GM13977 (cell line): ENCODE data around the gene UPK2.
"Not testable (repeated sequence)": the region's sequence is repeated elsewhere in the genome, so short reads cannot be mapped to it uniquely, and the experiment has no call there.

ENCODE experiments used
- DNase-seq: peaks from one replicate; pipeline ENCODE4 v3.0.0; 2012; ENCODE audit warnings: low spot score
- in situ Hi-C: fragments of 300-500 bp; cut with MboI; formaldehyde crosslinking; loops from one replicate; pipeline ENCODE4 v1.12.0; 2022; ENCODE audit warnings: low sequenced_read_pairs, low pct_unique_long_range_greater_than_20kb, mixed read lengths, inconsistent platforms; ENCODE audit not compliant: unreplicated experiment
- TF ChIP-seq, protein P1 (sequence below): IDR thresholded peaks from 2 replicates; pipeline ENCODE4 v1.5.1; 2012; ENCODE audit warnings: mild to moderate bottlenecking, control low read depth; ENCODE audit not compliant: insufficient read depth; ENCODE audit errors: extremely low read depth, missing control alignments

The UPK2 gene

DNA sequence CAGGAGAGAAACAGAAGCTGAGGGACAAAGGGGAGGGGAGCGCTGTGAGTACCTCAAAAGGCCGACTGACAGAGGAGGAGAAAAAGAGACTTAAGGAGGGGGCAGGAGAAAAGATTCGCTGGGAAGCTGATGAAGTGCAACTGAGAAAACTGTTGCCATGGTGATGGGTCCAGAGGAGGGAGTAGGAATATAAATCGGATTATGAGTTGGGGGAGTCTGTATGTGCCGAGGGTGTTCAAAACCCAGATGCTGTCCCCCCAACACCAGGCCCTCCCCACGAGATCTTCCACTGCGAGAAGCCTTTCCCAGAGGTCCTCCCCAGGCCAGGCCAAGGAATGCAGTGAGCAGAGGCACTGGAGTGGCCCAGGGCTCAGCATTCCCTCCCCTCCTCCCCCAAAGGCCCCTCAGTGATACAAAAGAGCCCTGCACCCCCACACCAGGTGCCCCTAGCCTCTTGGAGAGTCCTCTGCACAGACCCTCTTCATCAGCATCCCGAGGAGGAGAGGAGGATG, 16.6 kb upstream of the UPK2 start:
- DNase-seq, result no peak
- in situ Hi-C loops, result loop anchor here (25.0 kb wide), 1 partner anchor 252 kb away; the partner anchor contains the start of gene TREH
- TF ChIP-seq, protein P1, sequence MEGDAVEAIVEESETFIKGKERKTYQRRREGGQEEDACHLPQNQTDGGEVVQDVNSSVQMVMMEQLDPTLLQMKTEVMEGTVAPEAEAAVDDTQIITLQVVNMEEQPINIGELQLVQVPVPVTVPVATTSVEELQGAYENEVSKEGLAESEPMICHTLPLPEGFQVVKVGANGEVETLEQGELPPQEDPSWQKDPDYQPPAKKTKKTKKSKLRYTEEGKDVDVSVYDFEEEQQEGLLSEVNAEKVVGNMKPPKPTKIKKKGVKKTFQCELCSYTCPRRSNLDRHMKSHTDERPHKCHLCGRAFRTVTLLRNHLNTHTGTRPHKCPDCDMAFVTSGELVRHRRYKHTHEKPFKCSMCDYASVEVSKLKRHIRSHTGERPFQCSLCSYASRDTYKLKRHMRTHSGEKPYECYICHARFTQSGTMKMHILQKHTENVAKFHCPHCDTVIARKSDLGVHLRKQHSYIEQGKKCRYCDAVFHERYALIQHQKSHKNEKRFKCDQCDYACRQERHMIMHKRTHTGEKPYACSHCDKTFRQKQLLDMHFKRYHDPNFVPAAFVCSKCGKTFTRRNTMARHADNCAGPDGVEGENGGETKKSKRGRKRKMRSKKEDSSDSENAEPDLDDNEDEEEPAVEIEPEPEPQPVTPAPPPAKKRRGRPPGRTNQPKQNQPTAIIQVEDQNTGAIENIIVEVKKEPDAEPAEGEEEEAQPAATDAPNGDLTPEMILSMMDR, result no peak

DNA sequence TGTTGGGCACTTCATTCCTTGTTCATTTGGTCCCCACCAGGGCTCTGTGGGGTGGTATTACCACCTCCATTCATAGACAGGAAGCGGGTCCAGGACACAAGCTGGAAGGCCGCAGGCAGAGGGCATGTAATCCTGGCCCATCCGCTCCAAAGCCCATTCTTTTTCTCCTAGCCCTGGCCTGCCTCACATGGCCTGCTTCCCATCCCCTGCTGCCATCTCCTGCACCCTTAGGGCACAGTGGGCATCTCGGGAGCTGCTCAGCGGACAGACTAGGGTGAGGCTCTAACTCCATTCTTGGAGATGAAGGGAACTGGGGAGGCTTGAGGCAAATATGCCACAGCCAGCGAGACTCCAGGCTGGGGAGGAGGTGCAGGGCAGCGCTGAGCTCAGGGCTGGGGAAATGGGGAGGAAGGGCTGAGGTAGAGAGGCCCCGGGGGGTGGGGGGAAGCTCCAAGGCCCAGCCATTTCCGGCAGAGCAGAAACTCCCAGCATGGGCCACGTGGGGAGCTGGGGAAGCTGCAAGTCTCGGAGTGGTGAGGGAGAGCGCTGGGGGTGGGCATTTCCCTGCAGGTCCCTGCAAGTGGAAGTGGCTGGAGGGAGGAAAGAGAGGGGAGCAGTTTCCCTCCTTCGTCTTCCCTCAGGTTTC, 16.0 kb upstream of the UPK2 start:
- DNase-seq, result no peak

DNA sequence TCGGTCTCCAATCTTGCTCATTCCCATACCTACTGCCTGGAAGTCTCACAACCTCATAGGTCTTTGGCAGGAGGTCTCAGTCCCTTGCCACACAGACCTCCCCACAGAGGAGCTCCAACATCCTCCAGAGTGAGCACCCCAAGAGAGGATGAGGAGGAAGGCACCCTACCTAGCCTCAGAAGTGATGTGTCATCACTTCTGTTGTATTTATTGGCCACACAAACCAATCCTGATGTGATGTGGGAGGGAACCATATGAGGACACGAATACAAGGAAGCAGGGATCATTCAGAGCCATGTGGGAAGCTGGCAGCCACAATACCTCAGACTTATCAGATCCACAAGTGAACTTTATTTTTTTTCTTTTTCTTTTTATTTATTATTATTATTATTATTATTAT, 9.0 kb upstream of the UPK2 start:
- in situ Hi-C loops, result loop anchor here (25.0 kb wide), 1 partner anchor 260 kb away; the partner anchor contains the start of gene TREH
- no peak for DNase-seq
- TF ChIP-seq, protein P1, result no peak

More for the DNA sequence above, 16.0 kb upstream of the UPK2 start:
- TF ChIP-seq, protein P1, result no peak
- in situ Hi-C loops, result loop anchor here (25.0 kb wide), 1 partner anchor 253 kb away; the partner anchor contains the start of gene TREH

DNA sequence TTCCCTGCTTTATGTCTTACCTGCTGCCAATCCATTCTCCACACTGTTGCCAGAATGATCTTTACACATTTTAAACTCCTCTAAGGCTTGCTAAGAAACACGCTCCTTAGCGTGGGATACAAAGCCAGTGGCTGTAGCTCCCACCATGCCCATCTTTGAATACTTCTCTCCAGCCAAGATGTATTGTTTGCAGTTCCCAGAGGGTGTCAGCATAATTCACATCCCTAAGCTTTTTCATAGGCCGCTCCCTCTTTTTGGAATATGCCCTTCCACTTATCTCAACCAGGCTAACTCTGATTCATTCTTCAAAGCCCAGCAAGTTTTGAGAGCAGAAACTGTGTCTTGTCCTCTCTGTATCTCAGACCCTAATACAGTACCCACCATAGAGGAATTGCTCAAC, 8.1 kb upstream of the UPK2 start:
- DNase-seq, result no peak
- in situ Hi-C loops, result loop anchor here (25.0 kb wide), 1 partner anchor 261 kb away; the partner anchor contains the start of gene TREH
- TF ChIP-seq, protein P1, result no peak

DNA sequence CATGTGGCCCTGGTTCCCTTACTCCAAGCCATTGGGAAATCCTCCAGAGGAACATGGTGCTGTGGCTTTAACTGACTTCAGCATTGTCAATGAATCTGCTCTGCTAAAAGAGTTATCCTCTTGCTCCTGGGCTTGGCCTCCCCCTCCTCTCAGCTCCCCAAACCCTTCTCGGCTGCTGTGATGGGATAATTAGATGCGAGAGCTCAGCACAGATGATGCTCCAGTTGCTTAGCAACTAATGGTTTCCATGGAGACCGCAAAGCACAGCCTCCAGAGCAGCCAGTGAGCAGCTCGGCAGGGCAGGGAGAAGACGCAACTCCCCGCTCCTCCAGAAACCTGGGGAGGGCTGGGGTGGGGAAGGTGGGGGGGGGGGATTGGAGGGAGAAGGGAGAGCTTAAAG, 2.8 kb upstream of the UPK2 start:
- TF ChIP-seq, protein P1, result no peak
- in situ Hi-C loops, result no loop called here
- DNase-seq, result no peak

DNA sequence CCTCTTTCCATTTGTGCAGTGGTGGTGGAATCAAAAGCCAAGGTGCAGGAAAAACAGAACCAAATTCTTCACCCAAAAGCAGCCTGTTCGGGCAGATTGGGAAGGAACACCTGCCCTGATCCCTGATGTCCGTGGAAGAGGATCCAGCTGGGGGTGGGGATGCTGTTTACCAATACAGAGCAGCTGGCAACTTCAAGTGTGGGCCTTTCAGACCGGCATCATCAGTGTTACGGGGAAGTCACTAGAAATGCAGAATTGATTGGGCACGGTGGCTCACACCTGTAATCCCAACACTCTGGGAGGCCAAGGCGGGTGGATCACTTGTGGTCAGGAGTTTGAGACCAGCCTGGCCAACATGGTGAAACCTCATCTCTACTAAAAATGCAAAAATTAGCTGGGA, 2.1 kb upstream of the UPK2 start:
- in situ Hi-C loops, result not testable (repeated sequence)

DNA sequence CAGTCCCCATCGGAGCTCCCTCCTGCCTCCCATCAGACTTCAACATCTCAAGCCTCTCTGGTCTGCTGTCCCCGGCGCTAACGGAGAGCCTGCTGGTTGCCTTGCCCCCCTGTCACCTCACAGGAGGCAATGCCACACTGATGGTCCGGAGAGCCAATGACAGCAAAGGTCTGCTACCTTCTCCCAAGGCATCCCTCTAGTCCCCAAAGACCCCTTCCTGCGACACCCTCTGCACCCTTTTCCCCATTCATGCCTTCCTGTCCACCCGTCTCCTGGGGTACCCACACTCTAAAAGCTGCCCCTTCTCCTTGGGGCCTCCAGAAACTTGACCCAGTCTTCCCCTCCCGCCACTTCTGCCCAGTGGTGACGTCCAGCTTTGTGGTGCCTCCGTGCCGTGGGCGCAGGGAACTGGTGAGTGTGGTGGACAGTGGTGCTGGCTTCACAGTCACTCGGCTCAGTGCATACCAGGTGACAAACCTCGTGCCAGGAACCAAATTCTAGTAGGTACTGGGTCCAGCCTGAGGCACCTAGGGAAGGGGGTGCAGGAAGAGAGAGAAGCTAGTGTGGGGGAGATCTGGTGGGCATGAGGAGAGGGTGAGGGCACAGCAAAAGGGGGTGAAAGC, 860 bp downstream of the UPK2 start:
- in situ Hi-C loops, result no loop called here
- DNase-seq, result no peak
- TF ChIP-seq, protein P1, result no peak

More for the DNA sequence above, 2.1 kb upstream of the UPK2 start:
- DNase-seq, result not testable (repeated sequence)
